Lower leg skin (tissue), 3 donors: ENCODE results near the gene TNFAIP8.

ENCODE experiments used
- POLR2A ChIP-seq, 2 donors: fragments of 450-650 bp; IDR thresholded peaks; one replicate each; pipeline ENCODE4 v1.6.1; 2016 to 2017; ENCODE audit warnings: antibody characterized with exemption in 2 of 2, mild to moderate bottlenecking in 1 of 2, moderate library complexity in 1 of 2
- TF ChIP-seq, protein P1 (sequence below), 3 donors: fragments of 450-650 bp; IDR thresholded peaks; one replicate each; pipeline ENCODE4 v1.5.1; 2016; ENCODE audit warnings: antibody characterized with exemption in 3 of 3, mild to moderate bottlenecking in 3 of 3, moderate library complexity in 2 of 3

DNA sequence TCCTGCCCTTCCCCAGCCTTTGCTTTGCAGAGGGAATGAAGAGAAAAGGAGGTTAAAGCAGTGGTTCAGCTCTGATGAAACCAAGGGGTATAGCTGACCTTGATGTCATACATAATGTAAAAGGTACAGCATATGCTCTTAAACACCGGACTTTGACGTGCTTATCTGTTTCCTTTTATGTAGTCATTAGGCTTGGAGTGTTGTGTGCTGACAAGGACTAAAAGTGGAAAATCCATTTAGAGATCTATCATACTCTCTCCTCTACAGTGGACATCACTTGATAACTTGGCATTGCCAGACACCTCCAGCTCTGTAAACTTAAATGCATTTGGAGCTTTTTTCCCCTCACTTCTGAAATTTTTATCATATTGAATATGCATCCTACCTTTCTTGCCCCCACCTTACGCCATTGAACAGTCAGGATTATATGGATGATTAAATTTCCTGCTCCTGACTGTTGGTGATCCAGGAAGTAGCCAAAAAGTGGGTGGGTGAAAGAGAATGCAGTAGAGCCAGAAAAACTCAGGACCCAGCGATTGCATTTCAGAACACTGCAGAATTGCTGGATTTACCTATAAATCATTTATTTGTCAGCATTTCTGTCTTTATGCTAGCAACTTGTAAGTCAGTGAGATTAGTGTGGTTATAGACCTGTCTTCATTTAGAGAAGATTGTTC lies 4.1 kb downstream of the TNFAIP8 start:
- TF ChIP-seq, protein P1, sequence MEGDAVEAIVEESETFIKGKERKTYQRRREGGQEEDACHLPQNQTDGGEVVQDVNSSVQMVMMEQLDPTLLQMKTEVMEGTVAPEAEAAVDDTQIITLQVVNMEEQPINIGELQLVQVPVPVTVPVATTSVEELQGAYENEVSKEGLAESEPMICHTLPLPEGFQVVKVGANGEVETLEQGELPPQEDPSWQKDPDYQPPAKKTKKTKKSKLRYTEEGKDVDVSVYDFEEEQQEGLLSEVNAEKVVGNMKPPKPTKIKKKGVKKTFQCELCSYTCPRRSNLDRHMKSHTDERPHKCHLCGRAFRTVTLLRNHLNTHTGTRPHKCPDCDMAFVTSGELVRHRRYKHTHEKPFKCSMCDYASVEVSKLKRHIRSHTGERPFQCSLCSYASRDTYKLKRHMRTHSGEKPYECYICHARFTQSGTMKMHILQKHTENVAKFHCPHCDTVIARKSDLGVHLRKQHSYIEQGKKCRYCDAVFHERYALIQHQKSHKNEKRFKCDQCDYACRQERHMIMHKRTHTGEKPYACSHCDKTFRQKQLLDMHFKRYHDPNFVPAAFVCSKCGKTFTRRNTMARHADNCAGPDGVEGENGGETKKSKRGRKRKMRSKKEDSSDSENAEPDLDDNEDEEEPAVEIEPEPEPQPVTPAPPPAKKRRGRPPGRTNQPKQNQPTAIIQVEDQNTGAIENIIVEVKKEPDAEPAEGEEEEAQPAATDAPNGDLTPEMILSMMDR (IDR thresholded peaks at IDR 0.05), result no peak
- no peak for TF ChIP-seq POLR2A (IDR thresholded peaks at IDR 0.05)
